Embryonic facial prominence (tissue), 1 donor: Measurements from ENCODE around the gene ZKSCAN1.
"Not testable (repeated sequence)": the region's sequence is repeated elsewhere in the genome, so short reads cannot be mapped to it uniquely, and the experiment has no call there.

ENCODE experiments used
- DNase-seq: peaks from one replicate; pipeline ENCODE4 v3.0.0-alpha.2; 2016; ENCODE audit errors: extremely low spot score

The ZKSCAN1 gene

DNA sequence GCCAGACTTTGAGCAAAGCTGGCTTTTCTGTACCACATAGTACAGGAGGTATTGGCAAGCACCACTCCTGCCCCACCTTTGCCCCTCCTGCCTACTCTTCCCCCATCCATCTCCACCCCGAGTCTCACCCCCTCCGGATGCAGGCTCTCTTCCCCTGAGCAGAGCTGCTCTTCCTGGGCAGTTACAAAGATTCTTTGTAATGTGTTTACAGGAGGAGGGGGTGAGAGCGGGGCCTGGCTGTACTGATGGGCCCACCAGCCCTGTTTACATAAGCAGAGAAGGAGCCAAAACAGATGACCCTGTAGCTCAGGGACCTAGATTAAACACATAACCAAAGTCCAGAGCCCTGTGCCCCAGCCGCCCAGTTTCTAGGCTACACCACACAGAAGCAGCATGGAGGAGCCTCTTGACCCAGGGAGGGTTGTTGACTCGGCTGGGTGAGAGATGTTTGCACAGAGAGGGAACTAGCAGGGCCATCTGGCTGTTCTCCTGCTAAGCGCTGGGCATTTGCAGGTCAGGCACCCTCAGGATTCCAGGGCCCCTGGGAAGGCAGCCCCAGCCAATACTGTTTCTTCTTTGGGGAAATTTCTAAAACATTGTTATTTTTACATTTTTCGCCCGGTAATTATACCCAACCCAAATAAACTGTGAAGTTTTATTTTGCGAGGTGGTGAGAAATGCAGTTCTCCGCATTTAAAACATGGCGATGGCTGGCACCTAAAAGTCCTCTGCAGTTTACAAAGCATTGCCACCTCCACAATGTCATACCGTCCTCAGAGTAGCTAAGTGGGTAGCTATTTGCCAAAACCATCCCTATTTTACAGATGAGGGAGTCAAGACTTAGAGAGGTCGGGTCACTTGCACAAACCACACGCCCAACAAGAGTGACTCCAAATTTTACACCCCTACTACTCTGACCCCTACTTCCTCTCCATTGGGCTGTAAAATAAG is 11.4 kb upstream of the ZKSCAN1 start:
- DNase-seq, result no peak

DNA sequence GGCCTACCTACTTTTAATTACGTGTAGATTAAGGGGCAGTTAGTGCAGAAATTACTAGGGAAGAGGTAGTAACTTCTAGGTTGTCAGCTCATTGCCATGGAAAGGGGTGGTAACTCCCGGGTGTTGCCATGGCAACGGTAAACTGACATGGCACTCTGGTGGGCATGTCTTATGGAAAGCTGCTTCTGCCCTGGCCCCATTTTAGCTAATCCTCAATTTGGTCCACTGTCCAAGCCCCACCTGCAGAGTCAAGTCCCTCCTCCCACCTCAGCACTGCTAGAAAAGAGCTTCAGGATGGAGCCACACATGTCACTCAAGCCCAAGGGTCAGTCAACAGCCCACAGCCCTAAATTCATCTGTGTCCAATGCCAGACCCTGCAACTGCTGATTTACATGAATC is 7.5 kb upstream of the ZKSCAN1 start:
- no peak for DNase-seq

- no peak for DNase-seq
These were observed 6.9 kb upstream of the ZKSCAN1 start for GRCh38 chr7:100008525-100008924.

DNA sequence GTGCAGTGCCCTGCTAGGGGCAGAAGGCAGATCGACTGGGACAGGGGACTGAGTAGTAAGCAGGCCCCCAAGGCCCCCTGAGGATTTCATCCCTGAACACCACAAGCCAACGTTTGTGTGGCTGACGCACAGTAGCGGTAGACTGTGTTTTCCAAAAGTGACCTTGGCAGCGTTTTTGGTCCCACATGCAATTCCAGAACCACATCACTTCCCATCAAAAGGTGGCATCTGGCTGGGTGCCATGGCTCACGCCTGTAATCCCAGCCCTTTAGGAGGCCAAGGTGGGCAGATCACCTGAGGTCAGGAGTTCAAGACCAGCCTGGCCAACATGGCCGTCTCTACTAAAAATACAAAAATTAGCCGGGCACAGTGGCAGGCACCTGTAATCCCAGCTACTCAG is 5.4 kb upstream of the ZKSCAN1 start:
- not testable (repeated sequence) for DNase-seq

DNA sequence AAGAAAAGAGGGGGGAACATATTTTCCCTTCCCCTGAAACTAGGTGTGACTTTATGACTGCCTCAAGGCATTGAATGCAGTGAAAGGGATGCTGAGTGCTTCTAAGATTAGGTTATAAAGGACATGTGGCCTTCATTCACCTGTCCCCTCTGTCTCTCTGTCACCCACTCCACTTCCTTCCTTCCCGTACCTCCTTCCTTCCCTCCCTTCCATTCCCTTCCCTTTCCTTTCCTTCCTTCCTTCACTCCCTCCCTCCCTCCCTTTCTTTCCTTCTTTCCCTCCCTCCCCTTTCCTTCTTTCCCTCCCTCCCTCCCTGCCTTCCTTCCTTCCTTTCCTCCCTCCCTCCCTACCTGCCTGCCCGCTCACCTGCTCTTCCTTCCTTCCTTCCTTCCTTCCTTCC is 4.5 kb upstream of the ZKSCAN1 start:
- DNase-seq, result no peak

- DNase-seq, result no peak
These were observed 3.9 kb upstream of the ZKSCAN1 start for GRCh38 chr7:100011516-100011915.

DNA sequence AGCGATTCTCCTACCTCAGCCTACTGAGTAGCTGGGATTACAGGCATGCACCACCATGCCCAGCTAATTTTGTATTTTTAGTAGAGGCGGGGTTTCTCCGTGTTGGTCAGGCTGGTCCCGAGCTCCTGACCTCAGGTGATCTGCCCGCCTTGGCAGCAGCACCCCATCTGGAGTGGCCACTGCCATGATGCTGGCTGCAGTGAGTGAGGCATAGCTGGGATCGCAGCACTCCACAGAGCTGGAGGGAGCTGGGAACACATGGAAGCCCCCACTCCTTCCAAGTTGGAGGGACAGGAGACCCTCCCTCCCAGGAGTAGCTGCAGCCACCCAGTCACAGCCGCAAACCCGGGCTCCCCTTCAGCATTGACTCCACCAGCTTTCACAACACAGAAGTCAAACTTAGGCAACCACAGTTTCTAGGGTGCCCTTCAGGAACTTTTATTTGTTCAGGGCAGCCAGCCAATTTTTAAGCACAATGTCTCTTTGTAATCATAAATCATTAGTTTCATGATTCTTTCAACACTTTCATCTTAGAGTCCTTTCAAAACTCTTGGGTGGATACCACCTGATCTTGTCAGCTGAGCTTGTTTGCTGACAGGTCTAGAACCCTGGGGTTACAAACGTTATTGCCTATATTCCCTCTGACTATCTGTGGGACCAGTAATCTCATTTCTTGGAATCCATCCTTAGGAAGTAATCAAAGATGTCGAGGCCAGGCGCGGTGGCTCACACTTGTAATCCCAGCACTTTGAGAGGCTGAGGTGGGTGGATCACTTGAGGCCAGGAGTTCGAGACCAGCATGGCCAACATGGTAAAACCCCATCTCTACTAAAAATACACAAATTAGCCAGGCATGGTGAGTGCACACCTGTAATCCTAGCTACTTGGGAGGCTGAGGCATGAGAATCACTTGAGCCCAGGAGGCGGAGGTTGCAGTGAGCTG is 2.7 kb upstream of the ZKSCAN1 start:
- DNase-seq, result not testable (repeated sequence)

DNA sequence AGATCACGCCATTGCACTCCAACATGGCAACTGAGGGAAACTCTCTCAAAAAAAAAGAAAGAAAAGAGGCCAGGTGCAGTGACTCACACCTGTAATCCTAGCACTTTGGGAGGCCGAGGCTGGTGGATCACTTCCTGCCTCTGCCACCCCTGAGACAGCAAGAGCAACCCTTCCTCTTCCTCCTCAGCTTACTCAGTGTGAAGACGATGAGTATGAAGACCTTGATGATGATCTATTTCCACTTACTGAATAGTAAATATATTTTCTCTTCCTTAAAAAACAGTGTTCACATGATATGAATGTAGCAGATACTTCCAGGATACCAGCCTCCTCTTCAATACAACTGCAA is 2.1 kb upstream of the ZKSCAN1 start:
- no peak for DNase-seq

DNA sequence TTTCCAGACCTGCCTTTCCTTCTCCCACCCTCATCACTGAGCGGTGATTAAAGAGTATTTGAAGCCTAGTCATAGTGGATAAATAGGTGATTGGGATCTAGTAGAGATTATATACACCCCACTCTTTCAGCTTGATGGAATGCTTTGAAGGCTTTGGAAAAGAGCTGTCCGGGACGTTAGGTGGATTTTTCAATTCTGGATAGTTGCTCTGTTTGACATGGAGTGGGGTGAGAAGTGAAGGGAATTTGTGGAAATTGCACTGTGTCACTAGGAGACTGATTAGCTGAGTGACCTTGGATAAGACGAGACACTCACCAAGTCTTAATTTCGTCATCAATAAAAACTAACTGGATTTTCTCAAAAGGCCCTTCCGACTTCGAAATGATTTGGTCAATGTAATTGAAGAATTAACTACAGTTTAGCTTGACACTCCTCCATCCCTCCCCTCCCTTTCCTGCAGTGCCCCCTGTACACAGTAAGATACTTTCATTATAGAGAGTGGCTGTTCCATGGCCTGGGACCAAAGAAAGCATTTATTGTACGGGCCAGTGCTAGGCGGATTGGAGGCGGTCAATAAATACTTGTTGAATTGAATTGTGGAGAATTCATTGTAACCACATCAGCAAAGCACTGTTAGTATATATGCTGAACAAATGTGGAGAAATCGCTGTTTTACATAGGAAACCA is 962 bp downstream of the ZKSCAN1 start:
- DNase-seq, result no peak

GRCh38 chr7:100017300-100017699 is 1.9 kb downstream of the ZKSCAN1 start:
- DNase-seq, result no peak

DNA sequence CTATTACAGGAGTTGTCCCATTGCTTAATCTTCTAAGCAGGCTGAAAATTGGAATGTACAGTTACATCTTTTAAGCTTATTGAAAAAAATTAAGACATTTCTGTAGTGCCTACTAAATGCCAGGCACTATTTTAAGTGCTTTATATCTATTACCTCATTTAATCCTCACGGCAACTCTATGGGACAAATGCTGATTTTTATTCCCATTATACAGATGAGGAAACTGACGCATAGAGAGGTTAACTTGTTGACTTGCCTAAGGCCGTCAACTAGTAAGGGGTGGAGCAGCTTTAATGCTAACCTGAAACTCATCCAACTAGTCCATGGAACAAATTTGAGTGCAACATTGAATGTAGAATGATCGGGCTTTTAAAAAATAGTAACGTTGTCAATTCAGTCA is 2.5 kb downstream of the ZKSCAN1 start:
- DNase-seq, result no peak

GRCh38 chr7:100019908-100020307 is 4.5 kb downstream of the ZKSCAN1 start:
- DNase-seq, result no peak

DNA sequence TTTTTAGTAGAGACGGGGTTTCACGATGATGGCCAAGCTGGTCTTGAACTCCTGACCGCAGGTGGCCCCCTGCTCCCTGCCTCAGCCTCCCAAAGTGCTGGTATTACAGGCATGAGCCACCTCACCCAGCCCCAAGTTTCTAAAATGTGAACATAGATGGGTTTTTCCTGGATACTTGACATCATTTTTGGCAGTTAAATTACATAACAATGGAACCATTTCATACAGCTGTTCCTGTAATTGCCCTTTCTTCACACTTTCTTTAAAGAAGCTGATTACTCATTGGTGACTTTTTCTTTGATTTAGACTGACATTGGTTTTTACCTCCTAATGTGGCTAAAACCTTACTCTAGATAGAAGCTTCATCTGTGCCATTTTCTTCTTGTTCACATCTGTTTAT is 5.9 kb downstream of the ZKSCAN1 start:
- DNase-seq, result no peak

GRCh38 chr7:100022621-100023020 is 7.2 kb downstream of the ZKSCAN1 start:
- no peak for DNase-seq

DNA sequence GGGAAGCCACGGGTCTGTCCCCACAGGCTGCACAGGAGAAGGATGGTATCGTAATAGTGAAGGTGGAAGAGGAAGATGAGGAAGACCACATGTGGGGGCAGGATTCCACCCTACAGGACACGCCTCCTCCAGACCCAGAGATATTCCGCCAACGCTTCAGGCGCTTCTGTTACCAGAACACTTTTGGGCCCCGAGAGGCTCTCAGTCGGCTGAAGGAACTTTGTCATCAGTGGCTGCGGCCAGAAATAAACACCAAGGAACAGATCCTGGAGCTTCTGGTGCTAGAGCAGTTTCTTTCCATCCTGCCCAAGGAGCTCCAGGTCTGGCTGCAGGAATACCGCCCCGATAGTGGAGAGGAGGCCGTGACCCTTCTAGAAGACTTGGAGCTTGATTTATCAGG is 8.1 kb downstream of the ZKSCAN1 start:
- no peak for DNase-seq

DNA sequence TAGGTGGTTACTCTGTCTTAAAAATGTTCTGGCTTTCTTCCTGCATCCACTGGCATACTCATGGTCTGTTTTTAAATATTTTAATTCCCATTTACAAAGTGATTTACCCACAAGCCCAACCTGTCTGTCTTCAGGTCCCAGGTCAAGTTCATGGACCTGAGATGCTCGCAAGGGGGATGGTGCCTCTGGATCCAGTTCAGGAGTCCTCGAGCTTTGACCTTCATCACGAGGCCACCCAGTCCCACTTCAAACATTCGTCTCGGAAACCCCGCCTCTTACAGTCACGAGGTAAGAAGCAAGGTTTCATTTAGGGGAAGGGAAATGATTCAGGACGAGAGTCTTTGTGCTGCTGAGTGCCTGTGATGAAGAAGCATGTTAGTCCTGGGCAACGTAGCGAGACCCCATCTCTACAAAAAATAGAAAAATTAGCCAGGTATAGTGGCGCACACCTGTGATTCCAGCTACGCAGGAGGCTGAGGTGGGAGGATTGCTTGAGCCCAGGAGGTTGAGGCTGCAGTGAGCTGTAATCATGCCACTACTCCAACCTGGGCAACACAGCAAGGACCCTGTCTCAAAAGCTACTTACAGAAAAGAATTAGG is 8.7 kb downstream of the ZKSCAN1 start:
- DNase-seq, result no peak

DNA sequence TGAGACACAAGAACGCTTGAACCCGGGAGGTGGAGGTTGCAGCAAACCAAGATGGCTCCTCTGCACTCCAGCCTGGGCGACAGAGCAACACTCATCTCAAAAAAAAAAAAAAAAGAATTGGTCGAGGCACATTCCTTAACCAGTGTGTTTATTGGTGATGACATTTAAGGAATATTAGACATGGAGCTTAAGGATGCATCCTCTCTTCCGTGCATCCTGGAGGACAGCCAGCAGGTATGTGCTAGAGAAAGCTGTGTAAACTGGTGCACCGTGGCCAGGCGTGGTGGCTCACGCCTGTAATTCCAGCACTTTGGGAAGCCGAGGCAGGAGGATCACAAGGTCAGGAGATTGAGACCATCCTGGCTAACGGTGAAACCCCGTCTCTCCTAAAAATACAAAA is 11.8 kb downstream of the ZKSCAN1 start:
- no peak for DNase-seq

DNA sequence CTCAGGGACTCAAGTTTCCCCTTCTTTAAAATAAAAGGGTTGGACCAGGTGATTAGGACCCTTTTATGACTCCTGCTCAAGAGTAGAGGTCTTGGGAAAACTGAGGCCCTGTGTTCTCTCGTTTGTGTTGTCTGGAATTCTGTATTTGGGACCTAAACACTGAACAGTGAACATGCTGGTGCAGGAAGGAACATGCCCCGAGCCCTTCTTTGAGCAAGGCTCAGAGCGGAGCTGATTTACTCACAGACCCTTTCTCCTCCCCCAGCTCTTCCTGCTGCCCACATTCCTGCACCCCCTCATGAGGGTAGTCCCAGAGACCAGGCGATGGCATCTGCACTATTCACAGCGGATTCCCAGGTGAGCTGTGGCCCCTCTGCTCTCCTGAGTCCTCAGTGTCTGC is 14.2 kb downstream of the ZKSCAN1 start:
- no peak for DNase-seq

DNA sequence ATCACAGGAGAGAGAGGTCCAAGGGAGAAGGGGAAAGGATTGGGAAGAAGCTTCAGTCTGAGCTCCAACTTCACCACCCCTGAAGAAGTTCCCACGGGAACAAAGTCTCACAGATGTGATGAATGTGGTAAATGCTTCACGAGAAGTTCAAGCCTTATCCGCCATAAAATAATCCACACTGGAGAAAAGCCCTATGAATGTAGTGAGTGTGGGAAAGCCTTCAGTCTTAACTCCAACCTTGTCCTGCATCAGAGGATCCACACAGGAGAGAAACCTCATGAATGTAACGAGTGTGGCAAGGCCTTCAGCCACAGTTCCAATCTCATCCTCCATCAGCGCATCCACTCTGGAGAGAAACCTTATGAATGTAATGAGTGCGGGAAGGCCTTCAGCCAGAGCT is 18.1 kb downstream of the ZKSCAN1 start:
- no peak for DNase-seq

DNA sequence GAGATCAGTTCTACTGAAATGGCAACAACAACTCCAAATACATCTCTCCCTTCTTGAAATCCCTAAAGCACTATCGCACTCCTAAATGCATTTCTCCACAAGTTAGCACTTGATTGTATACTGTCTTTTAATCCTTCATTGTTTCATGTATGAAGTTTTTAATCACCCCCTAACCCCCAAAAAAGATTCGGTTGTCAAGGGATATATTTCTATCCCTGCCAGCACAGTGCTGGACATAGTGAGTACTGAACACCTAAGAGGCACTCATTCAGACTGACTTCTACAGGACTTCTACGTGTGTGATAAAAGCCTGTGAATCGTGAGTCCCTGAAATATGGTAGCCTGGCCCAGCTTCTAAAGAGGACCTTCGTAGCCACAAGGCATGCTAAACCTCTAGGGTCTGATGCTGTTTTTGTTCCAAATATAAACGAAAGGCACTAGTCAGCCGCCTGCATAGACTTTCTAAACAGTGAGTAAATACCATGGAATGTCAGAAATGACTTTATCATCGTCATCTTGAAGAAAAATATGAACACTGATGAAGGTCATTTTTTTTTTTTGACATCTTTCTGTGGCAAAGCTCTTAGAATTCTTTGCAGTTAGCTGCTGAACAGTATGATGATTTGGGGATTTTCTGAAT is 19.6 kb downstream of the ZKSCAN1 start:
- DNase-seq, result no peak

- no peak for DNase-seq
These were observed 20.5 kb downstream of the ZKSCAN1 start for GRCh38 chr7:100035876-100036275.
